GM19099 (cell line): Measurements from ENCODE around the gene NAV2.

Experiments
- POLR2A ChIP-seq: IDR thresholded peaks from 3 replicates; pipeline ENCODE4 v1.6.1; 2011; ENCODE audit warnings: low read depth; ENCODE audit not compliant: insufficient read length; ENCODE audit errors: extremely low read depth

NAV2 gene

GRCh38 chr11:20137637-20138036 lies 425.0 kb downstream of the NAV2 start:
- no peak for TF ChIP-seq POLR2A

- TF ChIP-seq POLR2A = no peak
Observed at GRCh38 chr11:20138707-20139106, 426.1 kb downstream of the NAV2 start.

GRCh38 chr11:20154381-20154780 lies 441.7 kb downstream of the NAV2 start:
- no peak for TF ChIP-seq POLR2A

- TF ChIP-seq POLR2A = no peak
Observed at GRCh38 chr11:20155683-20156279, 443.1 kb downstream of the NAV2 start.

GRCh38 chr11:20156280-20156875 lies 443.7 kb downstream of the NAV2 start:
- no peak for TF ChIP-seq POLR2A

GRCh38 chr11:20156876-20157613 lies 444.4 kb downstream of the NAV2 start:
- TF ChIP-seq POLR2A = no peak

- no peak for TF ChIP-seq POLR2A
Observed at GRCh38 chr11:20157728-20158127, 445.1 kb downstream of the NAV2 start.

GRCh38 chr11:20158597-20159257 lies 446.1 kb downstream of the NAV2 start:
- TF ChIP-seq POLR2A = no peak

GRCh38 chr11:20159466-20160381 lies 447.1 kb downstream of the NAV2 start:
- TF ChIP-seq POLR2A = no peak

- TF ChIP-seq POLR2A = no peak
Observed at GRCh38 chr11:20160425-20161229, 448.0 kb downstream of the NAV2 start, which contains the start of gene DBX1. Gene DBX1 (minus strand): TSS chr11:20160475. CDS start chr11:20160324, 151 bp downstream.

GRCh38 chr11:20161230-20161918 lies 448.7 kb downstream of the NAV2 start:
- TF ChIP-seq POLR2A = no peak

- no peak for TF ChIP-seq POLR2A
Observed at GRCh38 chr11:20161923-20162744, 449.5 kb downstream of the NAV2 start.
